Astrocyte (in vitro differentiated cells and primary cell): ENCODE measurements around the gene KLK4.

ENCODE experiments used
- CTCF ChIP-seq: IDR thresholded peaks from 2 replicates; pipeline ENCODE4 v1.5.1; 2011; ENCODE audit warnings: low read depth, mild to moderate bottlenecking, inconsistent platforms, low read length, moderate library complexity; ENCODE audit not compliant: insufficient read depth
- EZH2 ChIP-seq: IDR thresholded peaks from 2 replicates; pipeline ENCODE4 v1.6.1; 2012; ENCODE audit warnings: mild to moderate bottlenecking, low read length, inconsistent platforms; ENCODE audit not compliant: insufficient read depth

- TF ChIP-seq CTCF (no peak), EZH2 (no peak)
These were observed 37.0 kb downstream of the KLK4 start for GRCh38 chr19:50874211-50874610.
